K562 (cell line): Measurements from ENCODE around the gene C3orf52. TPM values are rescaled to one million over a fixed set of nuclear protein-coding genes. Genes with fewer than 3 reads are reported as not detected.
A peak's percentile ranks its signal among the peaks of the same experiment; 100 is the strongest.

Experiments
- ATAC-seq: fragments of 200-7000 bp; cut with Tn5 transposase; 3 replicates; pipeline ENCODE4 v1.9.1; 2020; ENCODE audit warnings: moderate library complexity
- BruUV-seq: library from RNA; stranded (reverse); fragments of 400-500 nt; replicated peaks from 2 replicates; lab custom pipeline; 2021; lab: Mats Ljungman, UMichigan
- CTCF ChIA-PET: fragments of 300-600 bp; formaldehyde crosslinking; extraction: SDS; loops from one replicate; lab custom pipeline; 2021; ENCODE audit warnings: low intra/inter-chr PET ratio; lab: Yijun Ruan, JAX
- POLR2A ChIA-PET: fragments of 300-600, 350-650 bp; sonication (Branson Sonifier 250); formaldehyde crosslinking; extraction: SDS; loops from one replicate; lab custom pipeline; 2021; ENCODE audit warnings: antibody characterized with exemption, inconsistent platforms; lab: Yijun Ruan, JAX
- DNase-seq, 4 experiments: peaks; one replicate each; pipeline versions ENCODE4 v3.0.0 to v3.0.0-alpha.2; 2011 to 2018; ENCODE audit warnings: low spot score in 3 of 4, mixed read lengths in 3 of 4; ENCODE audit errors: extremely low read depth in 1 of 4
- FAIRE-seq: peaks from 2 replicates; lab custom pipeline; 2011; peaks lifted over from hg19 to GRCh38; lab: Jason Lieb, UNC
- H2AFZ ChIP-seq: 2 replicates; pipeline ENCODE4 v1.6.0; 2011; ENCODE audit warnings: low read depth, low read length, control low read depth, inconsistent platforms
- H3K27ac ChIP-seq: fragments of 200-600 bp; 3 replicates; pipeline ENCODE4 v1.8.0; 2011; ENCODE audit warnings: low read depth, mild to moderate bottlenecking, control low read depth, inconsistent platforms, low read length, moderate library complexity, mixed read lengths; ENCODE audit errors: extremely low read depth
- H3K27me3 ChIP-seq, 2 experiments: fragments of 300-600 bp in 1 of 2; 2 replicates in 1 of 2; 3 replicates in 1 of 2; pipeline versions ENCODE4 v1.6.0 to v1.8.0; 2011; ENCODE audit warnings: inconsistent platforms in 2 of 2, low read length in 2 of 2, mild to moderate bottlenecking in 1 of 2, mixed read lengths in 1 of 2, moderate library complexity in 1 of 2; ENCODE audit not compliant: control insufficient read depth in 2 of 2, insufficient read depth in 2 of 2
- H3K36me3 ChIP-seq: fragments of 300-600 bp; 3 replicates; pipeline ENCODE4 v1.8.0; 2011; ENCODE audit warnings: mild to moderate bottlenecking, low read length, inconsistent platforms; ENCODE audit not compliant: control insufficient read depth, insufficient read depth
- H3K4me1 ChIP-seq, 2 experiments: fragments of 200-600 bp in 1 of 2; replicated peaks in 1 of 2; 2 replicates in 1 of 2; 3 replicates in 1 of 2; pipeline versions ENCODE4 v1.5.1 to v1.8.0; 2011; ENCODE audit warnings: inconsistent platforms in 2 of 2, low read length in 2 of 2, mild to moderate bottlenecking in 1 of 2, mixed read lengths in 1 of 2, moderate library complexity in 1 of 2; ENCODE audit not compliant: control insufficient read depth in 2 of 2, insufficient read depth in 2 of 2
- H3K4me2 ChIP-seq: 2 replicates; pipeline ENCODE4 v1.6.1; 2011; ENCODE audit warnings: low read length, control low read depth, inconsistent platforms, mixed read lengths; ENCODE audit not compliant: insufficient read depth
- H3K4me3 ChIP-seq: fragments of 200-600 bp; sonication (generic), shearing (Covaris generic); 2 replicates; pipeline ENCODE4 v1.5.1; 2016; ENCODE audit warnings: control low read depth, inconsistent platforms
- H3K79me2 ChIP-seq: fragments of 200-600 bp; 3 replicates; pipeline ENCODE4 v1.8.0; 2011; ENCODE audit warnings: low read length, inconsistent platforms; ENCODE audit not compliant: control insufficient read depth, insufficient read depth
- H3K9ac ChIP-seq, 2 experiments: 2 replicates each; pipeline versions ENCODE4 v1.6.0 to v1.6.1; 2011; ENCODE audit warnings: low read depth in 2 of 2, low read length in 2 of 2, control low read depth in 1 of 2, inconsistent platforms in 1 of 2, mild to moderate bottlenecking in 1 of 2, mixed read lengths in 1 of 2; ENCODE audit not compliant: insufficient read depth in 1 of 2
- H3K9me1 ChIP-seq: one replicate; pipeline ENCODE4 v1.6.0; 2011; ENCODE audit warnings: inconsistent platforms, mild to moderate bottlenecking, low read length, moderate library complexity; ENCODE audit not compliant: control insufficient read depth, insufficient read depth
- H3K9me3 ChIP-seq: replicated peaks from 2 replicates; pipeline ENCODE4 v1.5.1; 2011; ENCODE audit warnings: low read depth, low read length, inconsistent platforms; ENCODE audit not compliant: control insufficient read depth, insufficient read depth
- H4K20me1 ChIP-seq: replicated peaks from 2 replicates; pipeline ENCODE4 v1.6.1; 2011; ENCODE audit warnings: low read length, inconsistent platforms, mixed read lengths; ENCODE audit not compliant: control insufficient read depth, insufficient read depth
- C11orf30 ChIP-seq: fragments of 450-650 bp; IDR thresholded peaks from 2 replicates; pipeline ENCODE4 v1.6.1; 2016; ENCODE audit warnings: low read depth, mild to moderate bottlenecking
- CREBBP ChIP-seq: IDR thresholded peaks from one replicate; pipeline ENCODE4 v1.6.1; 2012; ENCODE audit warnings: low read depth, mild to moderate bottlenecking, control low read depth, inconsistent platforms, low read length
- MAFG ChIP-seq: fragments of 450-650 bp; conservative IDR thresholded peaks from 2 replicates; pipeline ENCODE4 v1.6.1; 2016; ENCODE audit warnings: missing genetic modification characterization, missing compliant biosample characterization
- MXI1 ChIP-seq: IDR thresholded peaks from 2 replicates; pipeline ENCODE4 v1.6.1; 2011; ENCODE audit warnings: low read depth, mild to moderate bottlenecking, improper control_type of control experiment, low read length
- NR2C2 ChIP-seq, 2 experiments: fragments of 200-800 bp in 1 of 2; sonication (Bioruptor generic) in 1 of 2; sonication (generic) in 1 of 2; formaldehyde crosslinking in 1 of 2; IDR thresholded peaks; 2 replicates each; pipeline versions ENCODE4 v1.6.1 to v1.8.0; 2016 to 2022; ENCODE audit warnings: mild to moderate bottlenecking in 1 of 2, missing compliant biosample characterization in 1 of 2, missing genetic modification characterization in 1 of 2, missing genetic modification reagents in 1 of 2
- PTBP1 ChIP-seq: fragments of 200-400 bp; formaldehyde crosslinking; IDR thresholded peaks from 2 replicates; pipeline ENCODE4 v1.6.1; 2017; ENCODE audit warnings: low read depth, low read length
- ZNF134 ChIP-seq: fragments of 250-450 bp; sonication (Bioruptor Pico); conservative IDR thresholded peaks from 2 replicates; pipeline ENCODE4 v1.4.0; 2020
- ZNF143 ChIP-seq: sonication (generic); formaldehyde crosslinking; IDR thresholded peaks from 2 replicates; pipeline ENCODE4 v1.9.0; 2022; ENCODE audit warnings: mild to moderate bottlenecking, missing genetic modification reagents
- ZNF316 ChIP-seq: fragments of 450-650 bp; IDR thresholded peaks from 2 replicates; pipeline ENCODE4 v1.6.1; 2016
- ZNF586 ChIP-seq: fragments of 450-650 bp; formaldehyde crosslinking; conservative IDR thresholded peaks from 2 replicates; pipeline ENCODE4 v1.4.0; 2020; ENCODE audit warnings: mild to moderate bottlenecking, moderate library complexity
- WGBS: fragments of 100-300 bp; shearing (Covaris generic); methylation state at CpG from one replicate; pipeline ENCODE4 v1.1.6; 2016; ENCODE audit warnings: low coverage, mixed read lengths; ENCODE audit not compliant: insufficient coverage; ENCODE audit errors: missing lambda C conversion rate; 5-methylcytosine and 5-hydroxymethylcytosine counted together
- in situ Hi-C: fragments of 300-500 bp; cut with MboI; formaldehyde crosslinking; loops from 4 replicates; pipeline ENCODE4 v1.15.0; 2018; ENCODE audit warnings: inconsistent platforms, mixed read lengths
- intact Hi-C: fragments of 100-400 bp; cut with micrococcal nuclease; formaldehyde crosslinking; loops from 2 replicates; pipeline ENCODE4 v1.14.2; 2022
- polyA plus RNA-seq, 8 experiments: library from polyadenylated mRNA; depleted of rRNA in 4 of 8; stranded (reverse) in 5 of 8; unstranded in 3 of 8; fragments of >200 nt; fragmentation: Nextera tagmentation in 2 of 8; fragmentation: Illumina TruSeq in 1 of 8; extraction: Ambion mirVana in 2 of 8; extraction: Trizol in 1 of 8; gene quantifications; 2 replicates each; pipeline versions ENCODE4 v1.2.1 to v1.2.3, GENCODE V29; 2011 to 2014; ENCODE audit warnings: inconsistent platforms in 1 of 8, missing spikeins in 1 of 8
- total RNA-seq, 7 experiments: library from RNA; depleted of rRNA in 6 of 7; stranded (reverse); fragments of >200 nt in 6 of 7; fragmentation: Illumina TruSeq in 2 of 7; extraction: Trizol in 2 of 7; gene quantifications; 2 replicates each; pipeline versions ENCODE4 v1.2.1 to v1.2.3, GENCODE V29; 2011 to 2021; ENCODE audit warnings: low replicate concordance in 1 of 7
- TF ChIP-seq, protein P1 (sequence below): fragments of 200-400 bp; formaldehyde crosslinking; IDR thresholded peaks from 2 replicates; pipeline ENCODE4 v1.6.1; 2017; ENCODE audit warnings: mild to moderate bottlenecking, low read depth, low read length, moderate library complexity
- TF ChIP-seq, protein P2 (sequence below), 3 experiments: fragments of 200-800 bp in 1 of 3; sonication (Bioruptor generic) in 1 of 3; sonication (generic) in 1 of 3; formaldehyde crosslinking in 1 of 3; IDR thresholded peaks; 2 replicates each; pipeline versions ENCODE4 v1.6.1 to v1.8.0; 2016 to 2022; ENCODE audit warnings: mild to moderate bottlenecking in 2 of 3, missing compliant biosample characterization in 2 of 3, missing genetic modification characterization in 2 of 3, missing genetic modification reagents in 1 of 3
- TF ChIP-seq, protein P3 (sequence below): fragments of 450-650 bp; IDR thresholded peaks from one replicate; pipeline ENCODE4 v1.6.1; 2018; ENCODE audit warnings: mild to moderate bottlenecking, moderate library complexity; ENCODE audit not compliant: partially characterized antibody
- TF ChIP-seq, protein P4 (sequence below): fragments of 450-650 bp; formaldehyde crosslinking; conservative IDR thresholded peaks from 2 replicates; pipeline ENCODE4 v1.4.0; 2022; ENCODE audit warnings: mild to moderate bottlenecking, missing genetic modification characterization

Gene C3orf52
- total and polyA plus RNA-seq, 9 of the 15 experiments (the other 6 are each of a cell fraction or from before 2014, with no cell fraction given) = 2.8 to 6.1 (median 3.8) TPM

GRCh38 chr3:112074616-112075497 lies 11.3 kb upstream of the C3orf52 start:
- Histone ChIP-seq H3K36me3 (no peaks in the 10 kb centered on the region), H3K4me2 (peak overlapping the region; percentile 23; the same call in 1 of the 2 replicates), H4K20me1 (no peaks in the 10 kb centered on the region), H3K9ac (no peak overlapping the region), H3K4me1 (no peaks in the 10 kb centered on the region; a peak in 1 of 5 replicates), H3K79me2 (no peaks in the 10 kb centered on the region), H3K27ac (no peak overlapping the region), H2AFZ (no peak overlapping the region), H3K9me1 (no peaks in the 10 kb centered on the region), H3K9me3 (no peaks in the 10 kb centered on the region), H3K4me3 (no peak overlapping the region), H3K27me3 (no peaks in the 10 kb centered on the region; a peak in 2 of 5 replicates)
- in situ Hi-C loops (no loop called here), intact Hi-C loops (no loop called here)
- ChIA-PET POLR2A (no interaction called here), CTCF (no interaction called here)
- ATAC-seq = peak; percentile 81
- no TSS peak for BruUV-seq
- FAIRE-seq = no peak
- peak in 1 of 4 experiments; percentile 17 for DNase-seq
- WGBS = 0% methylated on average over 6 of the region's 6 CpGs
- TF ChIP-seq ZNF586 (CRISPR knock-in tag) (no peak), ZNF134 (CRISPR knock-in tag) (no peak), ZNF143 (no peak), PTBP1 (no peak), CREBBP (no peak), ZNF316 (peak; percentile 64), MAFG (tag) (peak; percentile 34; the same call in 1 of the 2 replicates), C11orf30 (peak; percentile 47), MXI1 (no peak), NR2C2 (CRISPR knock-in tag; IDR thresholded peaks at IDR 0.05) (no peak), NR2C2 (tag; IDR thresholded peaks at IDR 0.05) (no peak)
- TF ChIP-seq, protein P1, sequence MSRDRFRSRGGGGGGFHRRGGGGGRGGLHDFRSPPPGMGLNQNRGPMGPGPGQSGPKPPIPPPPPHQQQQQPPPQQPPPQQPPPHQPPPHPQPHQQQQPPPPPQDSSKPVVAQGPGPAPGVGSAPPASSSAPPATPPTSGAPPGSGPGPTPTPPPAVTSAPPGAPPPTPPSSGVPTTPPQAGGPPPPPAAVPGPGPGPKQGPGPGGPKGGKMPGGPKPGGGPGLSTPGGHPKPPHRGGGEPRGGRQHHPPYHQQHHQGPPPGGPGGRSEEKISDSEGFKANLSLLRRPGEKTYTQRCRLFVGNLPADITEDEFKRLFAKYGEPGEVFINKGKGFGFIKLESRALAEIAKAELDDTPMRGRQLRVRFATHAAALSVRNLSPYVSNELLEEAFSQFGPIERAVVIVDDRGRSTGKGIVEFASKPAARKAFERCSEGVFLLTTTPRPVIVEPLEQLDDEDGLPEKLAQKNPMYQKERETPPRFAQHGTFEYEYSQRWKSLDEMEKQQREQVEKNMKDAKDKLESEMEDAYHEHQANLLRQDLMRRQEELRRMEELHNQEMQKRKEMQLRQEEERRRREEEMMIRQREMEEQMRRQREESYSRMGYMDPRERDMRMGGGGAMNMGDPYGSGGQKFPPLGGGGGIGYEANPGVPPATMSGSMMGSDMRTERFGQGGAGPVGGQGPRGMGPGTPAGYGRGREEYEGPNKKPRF = no peak
- TF ChIP-seq, protein P2, sequence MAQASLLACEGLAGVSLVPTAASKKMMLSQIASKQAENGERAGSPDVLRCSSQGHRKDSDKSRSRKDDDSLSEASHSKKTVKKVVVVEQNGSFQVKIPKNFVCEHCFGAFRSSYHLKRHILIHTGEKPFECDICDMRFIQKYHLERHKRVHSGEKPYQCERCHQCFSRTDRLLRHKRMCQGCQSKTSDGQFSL (CRISPR knock-in tag; IDR thresholded peaks at IDR 0.05) = no peak
- TF ChIP-seq, protein P2 (tag; IDR thresholded peaks at IDR 0.05) = no peak
- TF ChIP-seq, protein P3, sequence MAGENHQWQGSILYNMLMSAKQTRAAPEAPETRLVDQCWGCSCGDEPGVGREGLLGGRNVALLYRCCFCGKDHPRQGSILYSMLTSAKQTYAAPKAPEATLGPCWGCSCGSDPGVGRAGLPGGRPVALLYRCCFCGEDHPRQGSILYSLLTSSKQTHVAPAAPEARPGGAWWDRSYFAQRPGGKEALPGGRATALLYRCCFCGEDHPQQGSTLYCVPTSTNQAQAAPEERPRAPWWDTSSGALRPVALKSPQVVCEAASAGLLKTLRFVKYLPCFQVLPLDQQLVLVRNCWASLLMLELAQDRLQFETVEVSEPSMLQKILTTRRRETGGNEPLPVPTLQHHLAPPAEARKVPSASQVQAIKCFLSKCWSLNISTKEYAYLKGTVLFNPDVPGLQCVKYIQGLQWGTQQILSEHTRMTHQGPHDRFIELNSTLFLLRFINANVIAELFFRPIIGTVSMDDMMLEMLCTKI = no peak
- TF ChIP-seq, protein P4, sequence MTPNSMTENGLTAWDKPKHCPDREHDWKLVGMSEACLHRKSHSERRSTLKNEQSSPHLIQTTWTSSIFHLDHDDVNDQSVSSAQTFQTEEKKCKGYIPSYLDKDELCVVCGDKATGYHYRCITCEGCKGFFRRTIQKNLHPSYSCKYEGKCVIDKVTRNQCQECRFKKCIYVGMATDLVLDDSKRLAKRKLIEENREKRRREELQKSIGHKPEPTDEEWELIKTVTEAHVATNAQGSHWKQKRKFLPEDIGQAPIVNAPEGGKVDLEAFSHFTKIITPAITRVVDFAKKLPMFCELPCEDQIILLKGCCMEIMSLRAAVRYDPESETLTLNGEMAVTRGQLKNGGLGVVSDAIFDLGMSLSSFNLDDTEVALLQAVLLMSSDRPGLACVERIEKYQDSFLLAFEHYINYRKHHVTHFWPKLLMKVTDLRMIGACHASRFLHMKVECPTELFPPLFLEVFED (CRISPR knock-in tag) = no peak
